Adipocyte (in vitro differentiated cells): ENCODE results near the gene MAD1L1.
"Not testable (repeated sequence)": the region's sequence is repeated elsewhere in the genome, so short reads cannot be mapped to it uniquely, and the experiment has no call there.

ENCODE experiments used
- DNase-seq: peaks from one replicate; pipeline ENCODE4 v3.0.0-alpha.2; 2015; ENCODE audit warnings: low read depth
- H3K27me3 ChIP-seq: replicated peaks from 2 replicates; pipeline ENCODE4 v1.7.0; 2013; ENCODE audit warnings: mild to moderate bottlenecking, low read length, moderate library complexity; ENCODE audit not compliant: control insufficient read depth, insufficient read depth
- H3K36me3 ChIP-seq: 2 replicates; pipeline ENCODE4 v1.7.0; 2013; ENCODE audit warnings: low read length, mild to moderate bottlenecking, moderate library complexity; ENCODE audit not compliant: control insufficient read depth, insufficient read depth, severe bottlenecking
- H3K4me1 ChIP-seq: 2 replicates; pipeline ENCODE4 v1.7.0; 2013; ENCODE audit warnings: mild to moderate bottlenecking, low read length, moderate library complexity; ENCODE audit not compliant: control insufficient read depth, insufficient read depth
- H3K4me3 ChIP-seq: 2 replicates; pipeline ENCODE4 v1.7.0; 2013; ENCODE audit warnings: mild to moderate bottlenecking, low read length, moderate library complexity
- H3K9ac ChIP-seq: 2 replicates; pipeline ENCODE4 v1.7.0; 2013; ENCODE audit warnings: mild to moderate bottlenecking, low read length, moderate library complexity
- H3K9me3 ChIP-seq: 2 replicates; pipeline ENCODE4 v1.7.0; 2013; ENCODE audit warnings: mild to moderate bottlenecking, low read length, moderate library complexity; ENCODE audit not compliant: control insufficient read depth

The MAD1L1 gene

DNA sequence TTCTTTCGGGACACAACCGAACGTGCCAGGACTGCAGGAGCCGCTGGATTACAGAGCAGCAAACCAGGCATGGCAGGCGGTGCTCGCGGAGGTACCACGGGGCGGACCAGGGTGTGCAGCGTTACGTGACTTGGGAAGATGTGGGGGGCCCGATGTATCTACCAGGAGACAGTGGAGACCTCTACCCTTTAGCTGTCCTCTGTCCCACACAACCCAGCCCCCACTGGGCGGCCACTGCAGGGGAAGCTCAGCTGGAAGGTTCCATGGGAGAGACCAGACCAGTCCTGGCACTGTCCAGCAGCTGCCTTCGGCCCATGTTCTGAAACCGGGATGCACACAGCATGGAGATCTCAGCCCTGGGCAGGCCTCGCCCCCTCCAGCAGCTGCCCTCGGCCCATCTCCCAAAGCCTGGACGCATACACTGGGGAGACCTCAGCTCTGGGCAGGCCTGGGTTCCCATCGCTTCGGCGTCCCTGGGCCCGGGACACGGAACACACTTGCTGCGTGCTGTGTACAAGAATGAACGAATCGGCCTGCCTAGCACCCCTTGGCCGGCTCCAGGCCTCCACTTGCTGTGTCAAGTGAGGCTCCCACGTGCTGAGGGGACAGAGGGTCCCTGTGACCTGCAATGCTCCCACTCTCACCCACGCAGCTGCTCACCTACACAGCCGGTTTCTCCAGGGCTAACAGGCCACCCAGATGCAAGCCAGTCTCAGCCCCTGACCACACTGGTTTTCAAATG lies 385.3 kb downstream of the MAD1L1 start:
- no peaks in the 10 kb centered on the region for H3K27me3 ChIP-seq
- H3K4me3 ChIP-seq, result no peak overlapping the region
- no peaks in the 10 kb centered on the region for H3K4me1 ChIP-seq
- DNase-seq, result no peak
- H3K36me3 ChIP-seq, result no peaks in the 10 kb centered on the region
- H3K9me3 ChIP-seq, result no peaks in the 10 kb centered on the region
- H3K9ac ChIP-seq, result no peak overlapping the region

- DNase-seq, result no peak
- Histone ChIP-seq H3K4me1 (no peaks in the 10 kb centered on the region), H3K9ac (no peak overlapping the region), H3K9me3 (no peaks in the 10 kb centered on the region), H3K27me3 (no peaks in the 10 kb centered on the region), H3K36me3 (no peaks in the 10 kb centered on the region), H3K4me3 (no peak overlapping the region)
Measured at GRCh38 chr7:1846331-1847065, 386.2 kb downstream of the MAD1L1 start.

DNA sequence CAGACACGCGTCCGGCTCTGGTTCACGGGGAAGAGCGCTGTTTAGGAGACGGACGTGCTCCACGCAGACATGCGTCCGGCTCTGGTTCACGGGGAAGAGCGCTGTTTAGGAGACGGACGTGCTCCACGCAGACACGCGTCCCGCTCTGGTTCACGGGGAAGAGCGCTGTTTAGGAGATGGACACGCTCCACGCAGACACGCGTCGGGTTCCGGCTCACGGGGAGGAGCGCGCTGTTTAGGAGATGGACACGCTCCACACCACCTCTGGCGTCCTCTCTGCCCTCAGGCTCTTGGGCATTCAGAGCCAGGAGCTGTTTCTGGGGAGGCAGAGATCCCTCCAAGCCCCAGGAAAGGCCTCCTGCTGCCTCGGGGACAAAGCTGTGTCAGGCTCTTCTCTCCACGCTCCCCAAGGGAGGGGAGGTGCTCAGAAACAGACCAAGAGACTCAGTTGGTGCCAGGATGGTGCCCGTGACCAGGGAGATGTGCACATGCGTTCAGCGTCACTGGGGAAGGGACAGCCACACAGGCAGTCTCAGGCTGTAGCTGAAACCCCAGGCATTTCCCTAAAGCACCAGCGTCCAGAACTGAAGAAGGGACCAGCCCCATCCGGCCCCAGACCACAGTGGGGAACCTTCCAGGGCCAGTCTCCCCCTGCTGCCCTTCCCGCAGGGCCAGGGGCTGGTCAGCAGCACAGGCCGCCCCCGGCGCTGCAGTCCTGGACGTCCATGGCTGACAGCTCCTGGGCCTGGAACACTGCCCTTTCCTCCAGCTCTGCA lies 387.0 kb downstream of the MAD1L1 start:
- Histone ChIP-seq H3K36me3 (no peaks in the 10 kb centered on the region), H3K9ac (no peak overlapping the region), H3K4me3 (no peak overlapping the region), H3K4me1 (no peaks in the 10 kb centered on the region), H3K27me3 (no peaks in the 10 kb centered on the region), H3K9me3 (no peaks in the 10 kb centered on the region)
- no peak for DNase-seq

DNA sequence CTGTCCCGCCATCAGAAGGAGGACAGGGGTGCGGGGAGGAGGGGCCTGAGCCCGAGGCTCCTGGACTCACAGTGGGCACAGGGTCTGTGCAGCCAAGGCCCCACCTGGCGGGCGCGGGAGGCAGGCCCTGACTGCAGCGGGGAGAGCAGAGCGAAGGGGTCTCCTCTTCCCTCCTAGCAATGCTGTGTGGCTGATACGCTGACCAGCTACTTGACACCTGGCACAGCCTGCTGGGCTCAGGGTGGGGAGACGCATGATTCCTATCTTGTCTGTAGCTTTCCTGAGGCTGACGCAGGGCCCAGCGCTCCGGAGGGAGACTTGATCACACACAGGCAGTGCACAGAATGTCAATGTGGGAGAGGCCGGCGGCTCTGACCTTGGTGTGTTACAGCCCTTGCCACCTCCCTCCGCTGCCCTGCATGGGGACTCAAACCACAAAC lies 387.8 kb downstream of the MAD1L1 start:
- Histone ChIP-seq H3K36me3 (no peaks in the 10 kb centered on the region), H3K4me1 (no peaks in the 10 kb centered on the region), H3K4me3 (no peak overlapping the region), H3K27me3 (no peaks in the 10 kb centered on the region), H3K9me3 (no peaks in the 10 kb centered on the region), H3K9ac (no peak overlapping the region)
- no peak for DNase-seq

DNA sequence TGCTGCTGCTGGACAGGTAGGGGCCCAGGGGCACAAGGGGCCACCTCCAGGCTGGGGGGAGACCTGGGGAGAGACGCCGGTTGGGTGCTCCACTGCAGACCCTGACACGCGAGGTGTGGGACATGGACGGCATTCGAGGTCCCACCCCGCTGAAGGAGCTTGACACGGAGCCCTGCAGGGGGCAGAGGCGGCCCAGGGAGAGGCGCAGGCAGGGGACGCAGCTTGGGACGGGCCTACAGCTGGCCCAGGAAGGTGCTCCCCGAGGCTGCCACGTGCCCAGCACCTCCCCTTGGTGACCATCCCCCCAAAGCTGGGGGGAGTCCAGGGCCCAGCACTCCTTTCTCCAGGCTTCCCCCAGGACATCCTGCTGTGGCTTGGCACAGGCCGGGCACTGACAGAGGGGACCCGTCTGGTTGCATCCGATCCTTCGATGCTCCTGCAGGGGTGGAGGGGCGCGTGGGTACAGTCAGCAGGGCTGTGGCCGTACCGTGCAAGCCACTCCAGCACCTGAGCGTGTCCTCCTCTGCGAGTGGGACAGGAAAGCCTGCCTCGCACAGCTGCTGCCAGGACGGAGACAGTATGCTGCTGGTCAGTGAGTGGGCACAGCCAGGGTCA lies 388.3 kb downstream of the MAD1L1 start:
- Histone ChIP-seq H3K36me3 (no peaks in the 10 kb centered on the region), H3K4me1 (no peaks in the 10 kb centered on the region), H3K4me3 (no peak overlapping the region), H3K9me3 (no peaks in the 10 kb centered on the region), H3K9ac (no peak overlapping the region), H3K27me3 (no peaks in the 10 kb centered on the region)
- no peak for DNase-seq

- H3K9me3 ChIP-seq, result no peaks in the 10 kb centered on the region
- H3K4me1 ChIP-seq, result no peaks in the 10 kb centered on the region
- no peaks in the 10 kb centered on the region for H3K36me3 ChIP-seq
- H3K27me3 ChIP-seq, result no peaks in the 10 kb centered on the region
- no peak overlapping the region for H3K9ac ChIP-seq
- no peak for DNase-seq
- H3K4me3 ChIP-seq, result no peak overlapping the region
Measured at GRCh38 chr7:1843921-1844335, 388.8 kb downstream of the MAD1L1 start.

DNA sequence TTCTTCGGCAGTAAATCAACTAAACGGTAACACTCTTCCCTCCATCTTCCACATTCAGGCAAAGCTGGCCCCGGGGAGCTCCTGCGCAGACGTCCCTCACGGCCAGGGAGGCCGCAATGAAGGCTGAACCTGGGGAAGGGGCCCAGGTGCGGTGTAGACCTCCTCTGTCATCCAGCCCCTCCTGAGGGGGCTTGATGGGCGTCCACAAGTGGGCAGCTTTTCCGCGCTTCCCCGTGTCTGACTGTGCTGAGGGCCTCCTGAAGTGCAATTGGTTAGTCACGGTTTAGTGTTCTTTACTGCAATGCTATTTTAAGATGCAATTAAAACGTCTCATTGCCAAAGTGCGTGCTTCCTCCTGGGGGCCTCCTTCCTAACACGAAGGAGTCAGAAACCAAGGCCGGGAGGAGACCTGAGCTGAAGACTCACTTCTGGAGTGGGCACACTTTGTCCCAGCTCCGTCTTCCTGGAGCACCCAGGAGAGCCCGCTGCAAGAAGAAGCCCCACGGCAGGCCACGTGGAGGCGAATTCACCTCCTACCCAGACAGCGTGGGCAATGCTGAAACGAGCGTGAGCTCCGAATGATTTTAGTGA lies 389.4 kb downstream of the MAD1L1 start:
- H3K36me3 ChIP-seq, result no peaks in the 10 kb centered on the region
- H3K9ac ChIP-seq, result no peak overlapping the region
- H3K27me3 ChIP-seq, result no peaks in the 10 kb centered on the region
- peak; percentile 85 for DNase-seq
- H3K4me3 ChIP-seq, result no peak overlapping the region
- H3K4me1 ChIP-seq, result no peaks in the 10 kb centered on the region
- no peaks in the 10 kb centered on the region for H3K9me3 ChIP-seq

- peak; percentile 64 for DNase-seq
Measured at GRCh38 chr7:1842321-1843221, 390.2 kb downstream of the MAD1L1 start.

DNA sequence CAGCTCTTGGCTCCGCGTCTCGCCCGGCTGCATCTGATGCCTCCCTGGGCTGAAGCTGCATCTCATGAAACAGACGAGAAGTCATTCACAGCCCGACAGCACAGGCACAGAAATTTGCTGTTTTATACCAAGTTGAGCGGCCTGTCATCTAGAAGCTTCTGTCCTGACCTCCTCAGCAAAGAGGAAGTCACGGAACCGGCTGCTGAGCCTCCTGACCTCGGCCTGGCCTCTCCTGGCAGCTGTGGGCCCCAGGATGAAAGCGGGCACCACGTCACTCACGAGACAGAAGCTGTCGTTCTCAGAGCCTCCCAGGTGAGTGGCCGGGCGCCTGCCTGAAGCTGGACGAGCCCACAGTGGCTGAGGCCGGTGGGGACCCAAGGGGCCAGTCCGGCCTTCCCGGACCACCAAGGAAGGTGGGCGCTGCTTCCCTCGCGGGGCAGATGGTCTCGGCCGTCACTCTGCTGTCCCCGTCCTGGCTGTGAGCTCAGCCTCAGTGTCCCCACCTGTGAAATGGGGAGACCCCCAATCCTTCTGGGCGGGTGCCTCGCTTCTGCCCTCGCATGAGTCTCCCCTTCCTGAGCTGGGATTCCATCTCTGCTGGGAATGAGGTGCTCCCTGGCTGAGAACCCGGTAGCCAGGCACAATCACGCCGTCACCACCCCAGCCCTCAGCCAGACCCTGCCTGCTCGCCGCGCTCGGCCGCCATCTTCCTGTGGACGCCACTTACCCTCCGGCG lies 391.3 kb downstream of the MAD1L1 start:
- H3K4me3 ChIP-seq, H3K27me3 ChIP-seq, H3K9me3 ChIP-seq, DNase-seq, H3K36me3 ChIP-seq, H3K4me1 ChIP-seq, H3K9ac ChIP-seq: not testable (repeated sequence)

More at GRCh38 chr7:1842321-1843221, 390.2 kb downstream of the MAD1L1 start:
- no peak overlapping the region for H3K9ac ChIP-seq
- H3K9me3 ChIP-seq, result no peaks in the 10 kb centered on the region
- no peak overlapping the region for H3K4me3 ChIP-seq
- H3K36me3 ChIP-seq, result no peaks in the 10 kb centered on the region
- no peaks in the 10 kb centered on the region for H3K27me3 ChIP-seq
- no peaks in the 10 kb centered on the region for H3K4me1 ChIP-seq

GRCh38 chr7:1840744-1841143 lies 392.0 kb downstream of the MAD1L1 start:
- not testable (repeated sequence) for H3K4me3 ChIP-seq, H3K9ac ChIP-seq, H3K4me1 ChIP-seq, H3K36me3 ChIP-seq, DNase-seq, H3K9me3 ChIP-seq, H3K27me3 ChIP-seq
